Smooth muscle cell (in vitro differentiated cells): ENCODE measurements around the gene CLCN3. TPM values are rescaled to one million over a fixed set of nuclear protein-coding genes. Genes with fewer than 3 reads are reported as not detected.
A peak's percentile ranks its signal among the peaks of the same experiment; 100 is the strongest.

Experiments used
- DNase-seq: peaks from one replicate; lab custom pipeline; 2025; ENCODE audit not compliant: unreplicated experiment; lab: John Stamatoyannopoulos, UW
- H2AFZ ChIP-seq: fragments of 200-600 bp; sonication (generic); 2 replicates; pipeline ENCODE4 v1.6.0; 2016; ENCODE audit warnings: antibody characterized with exemption, low read depth, mild to moderate bottlenecking
- H3F3A ChIP-seq: fragments of 200-600 bp; sonication (generic); 2 replicates; pipeline ENCODE4 v1.6.0; 2017; ENCODE audit warnings: antibody characterized with exemption, low read depth
- H3K27ac ChIP-seq: fragments of 200-600 bp; sonication (generic); 2 replicates; pipeline ENCODE4 v1.5.1; 2016; ENCODE audit warnings: low read depth, mild to moderate bottlenecking
- H3K27me3 ChIP-seq: fragments of 200-600 bp; sonication (generic); 2 replicates; pipeline ENCODE4 v1.6.1; 2016; ENCODE audit warnings: low read depth, mild to moderate bottlenecking
- H3K36me3 ChIP-seq: fragments of 200-600 bp; sonication (generic); 2 replicates; pipeline ENCODE4 v1.5.1; 2016; ENCODE audit warnings: low read depth
- H3K4me1 ChIP-seq: fragments of 200-600 bp; sonication (generic); 2 replicates; pipeline ENCODE4 v1.5.1; 2016; ENCODE audit warnings: low read depth
- H3K4me2 ChIP-seq: fragments of 200-600 bp; sonication (generic); 2 replicates; pipeline ENCODE4 v1.6.0; 2016; ENCODE audit warnings: mild to moderate bottlenecking
- H3K4me3 ChIP-seq: fragments of 200-600 bp; sonication (generic); 2 replicates; pipeline ENCODE4 v1.5.1; 2016; ENCODE audit warnings: mild to moderate bottlenecking
- H3K79me2 ChIP-seq: fragments of 200-600 bp; sonication (generic); 2 replicates; pipeline ENCODE4 v1.6.0; 2016; ENCODE audit warnings: low read depth, mild to moderate bottlenecking
- H3K9ac ChIP-seq: fragments of 200-600 bp; sonication (generic); 2 replicates; pipeline ENCODE4 v1.6.0; 2016; ENCODE audit warnings: low read depth
- H3K9me3 ChIP-seq: fragments of 200-600 bp; sonication (generic); replicated peaks from 2 replicates; pipeline ENCODE4 v1.5.1; 2016; ENCODE audit warnings: low read depth
- H4K20me1 ChIP-seq: fragments of 200-600 bp; sonication (generic); 2 replicates; pipeline ENCODE4 v1.6.0; 2016; ENCODE audit warnings: low read depth
- WGBS: methylation state at CpG from one replicate; pipeline ENCODE4 v1.1.7; 2016; ENCODE audit warnings: low lambda C conversion rate; 5-methylcytosine and 5-hydroxymethylcytosine counted together
- polyA plus RNA-seq: library from polyadenylated mRNA; unstranded; fragments of >200 nt; fragmentation: Nextera tagmentation; extraction: Ambion mirVana; gene quantifications from 2 replicates; pipeline ENCODE4 v1.2.1, GENCODE V29; 2016
- total RNA-seq: library from RNA; depleted of rRNA; stranded (reverse); fragments of >200 nt; gene quantifications from 2 replicates; pipeline ENCODE4 v1.2.3, GENCODE V29; 2014
- TF ChIP-seq, protein P1 (sequence below): fragments of 200-600 bp; sonication (generic); IDR thresholded peaks from 2 replicates; pipeline ENCODE4 v1.5.1; 2017; ENCODE audit warnings: borderline replicate concordance, mild to moderate bottlenecking, antibody characterized with exemption; ENCODE audit not compliant: insufficient read depth, poor library complexity, severe bottlenecking

CLCN3 gene
- total and polyA plus RNA-seq, 2 experiments from 2014 or later, result 13.7 to 41.2 TPM

DNA sequence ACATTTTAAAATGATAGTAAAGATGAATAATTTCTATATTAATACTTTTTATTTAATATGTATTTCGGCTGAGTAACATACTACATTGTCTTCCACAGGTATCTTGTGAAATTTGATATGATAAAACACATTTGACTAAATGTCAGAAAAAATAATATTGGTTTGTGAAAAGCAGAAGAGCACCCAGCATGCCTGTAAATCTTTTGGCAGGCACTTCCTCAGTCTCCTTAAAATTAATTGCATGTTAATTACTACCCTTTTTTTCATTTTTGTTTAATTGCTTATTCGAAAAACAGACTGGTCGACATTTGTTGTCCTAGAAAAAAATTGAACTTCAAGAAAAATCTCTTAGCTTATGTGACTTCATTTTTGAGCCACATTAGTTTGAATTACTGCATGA, 40.6 kb downstream of the CLCN3 start:
- Histone ChIP-seq H3F3A (peaks cover 32% of the 10 kb centered on the region), H3K27ac (peak overlapping the region; percentile 100), H3K9me3 (no peaks in the 10 kb centered on the region), H3K36me3 (no peaks in the 10 kb centered on the region), H3K4me3 (peak overlapping the region; percentile 62), H3K79me2 (peaks cover 79% of the 10 kb centered on the region), H4K20me1 (no peaks in the 10 kb centered on the region), H3K4me2 (peak overlapping the region; percentile 90), H3K9ac (peak overlapping the region; percentile 99), H3K4me1 (peaks cover 41% of the 10 kb centered on the region), H3K27me3 (no peaks in the 10 kb centered on the region), H2AFZ (no peak overlapping the region)
- WGBS, result 83% methylated on average over 3 of the region's 3 CpGs
- TF ChIP-seq, protein P1, sequence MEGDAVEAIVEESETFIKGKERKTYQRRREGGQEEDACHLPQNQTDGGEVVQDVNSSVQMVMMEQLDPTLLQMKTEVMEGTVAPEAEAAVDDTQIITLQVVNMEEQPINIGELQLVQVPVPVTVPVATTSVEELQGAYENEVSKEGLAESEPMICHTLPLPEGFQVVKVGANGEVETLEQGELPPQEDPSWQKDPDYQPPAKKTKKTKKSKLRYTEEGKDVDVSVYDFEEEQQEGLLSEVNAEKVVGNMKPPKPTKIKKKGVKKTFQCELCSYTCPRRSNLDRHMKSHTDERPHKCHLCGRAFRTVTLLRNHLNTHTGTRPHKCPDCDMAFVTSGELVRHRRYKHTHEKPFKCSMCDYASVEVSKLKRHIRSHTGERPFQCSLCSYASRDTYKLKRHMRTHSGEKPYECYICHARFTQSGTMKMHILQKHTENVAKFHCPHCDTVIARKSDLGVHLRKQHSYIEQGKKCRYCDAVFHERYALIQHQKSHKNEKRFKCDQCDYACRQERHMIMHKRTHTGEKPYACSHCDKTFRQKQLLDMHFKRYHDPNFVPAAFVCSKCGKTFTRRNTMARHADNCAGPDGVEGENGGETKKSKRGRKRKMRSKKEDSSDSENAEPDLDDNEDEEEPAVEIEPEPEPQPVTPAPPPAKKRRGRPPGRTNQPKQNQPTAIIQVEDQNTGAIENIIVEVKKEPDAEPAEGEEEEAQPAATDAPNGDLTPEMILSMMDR, result no peak
- no peak for DNase-seq

- H3K4me2 ChIP-seq, result peak overlapping the region; percentile 90
Measured at GRCh38 chr4:169661761-169662160, 41.4 kb downstream of the CLCN3 start.

DNA sequence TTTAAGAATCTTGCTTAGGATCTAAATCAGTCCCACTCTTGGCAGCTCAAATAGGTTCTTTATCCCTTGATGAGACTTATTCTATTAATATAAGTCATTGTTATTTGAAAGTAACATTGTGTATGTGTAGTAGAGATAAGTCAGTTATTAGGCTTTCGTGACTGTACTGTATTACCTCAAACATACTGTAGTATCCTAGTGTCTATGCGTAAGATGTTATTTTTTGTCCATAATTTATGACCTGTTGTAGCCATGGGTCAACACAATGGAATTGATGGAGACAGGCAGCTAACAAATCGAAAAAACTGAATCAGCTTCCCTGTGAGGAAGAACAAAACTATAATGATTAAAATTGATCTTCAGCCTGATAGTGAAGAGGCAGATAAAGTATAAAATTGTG, 41.8 kb downstream of the CLCN3 start:
- peak overlapping the region; percentile 90 for H3K4me2 ChIP-seq
- H3K27me3 ChIP-seq, result no peaks in the 10 kb centered on the region
- no peaks in the 10 kb centered on the region for H4K20me1 ChIP-seq
- TF ChIP-seq, protein P1, result no peak
- peak overlapping the region; percentile 100 for H3K27ac ChIP-seq
- 80% methylated on average over 3 of the region's 3 CpGs for WGBS
- no peak overlapping the region for H2AFZ ChIP-seq
- H3K9me3 ChIP-seq, result no peaks in the 10 kb centered on the region
- peaks cover 32% of the 10 kb centered on the region for H3F3A ChIP-seq
- H3K4me3 ChIP-seq, result peak overlapping the region; percentile 62
- peaks cover 41% of the 10 kb centered on the region for H3K4me1 ChIP-seq
- H3K79me2 ChIP-seq, result peaks cover 79% of the 10 kb centered on the region
- H3K36me3 ChIP-seq, result peaks cover 4% of the 10 kb centered on the region
- no peak for DNase-seq
- peak overlapping the region; percentile 99 for H3K9ac ChIP-seq

More at GRCh38 chr4:169661761-169662160, 41.4 kb downstream of the CLCN3 start:
- H3K9me3 ChIP-seq, result no peaks in the 10 kb centered on the region
- no peak for DNase-seq
- TF ChIP-seq, protein P1, result no peak
- H3K27me3 ChIP-seq, result no peaks in the 10 kb centered on the region
- H3K79me2 ChIP-seq, result peaks cover 79% of the 10 kb centered on the region
- H3K4me1 ChIP-seq, result peaks cover 41% of the 10 kb centered on the region
- peak overlapping the region; percentile 62 for H3K4me3 ChIP-seq
- no peaks in the 10 kb centered on the region for H4K20me1 ChIP-seq
- H3K27ac ChIP-seq, result peak overlapping the region; percentile 100
- H3F3A ChIP-seq, result peaks cover 32% of the 10 kb centered on the region
- H2AFZ ChIP-seq, result no peak overlapping the region
- 97% methylated on average over 1 of the region's 1 CpG for WGBS
- H3K9ac ChIP-seq, result peak overlapping the region; percentile 99
- H3K36me3 ChIP-seq, result no peaks in the 10 kb centered on the region

GRCh38 chr4:169663402-169663801, 43.0 kb downstream of the CLCN3 start:
- Histone ChIP-seq H4K20me1 (no peaks in the 10 kb centered on the region), H2AFZ (no peak overlapping the region), H3K27me3 (no peaks in the 10 kb centered on the region), H3K4me3 (no peak overlapping the region), H3K4me2 (peak overlapping the region; percentile 35), H3K9me3 (no peaks in the 10 kb centered on the region), H3K36me3 (peaks cover 5% of the 10 kb centered on the region), H3F3A (peaks cover 25% of the 10 kb centered on the region), H3K4me1 (peaks cover 37% of the 10 kb centered on the region), H3K27ac (peak overlapping the region; percentile 44), H3K79me2 (peaks cover 81% of the 10 kb centered on the region), H3K9ac (no peak overlapping the region)
- TF ChIP-seq, protein P1, result no peak
- WGBS, result 91% methylated on average over 2 of the region's 2 CpGs
- no peak for DNase-seq
